DOHH2 (cell line): ENCODE measurements around the gene EFEMP1.

Experiments used
- H3F3A ChIP-seq: fragments of 200-600 bp; sonication (generic), shearing (Covaris generic); 2 replicates; pipeline ENCODE4 v1.6.0; 2016; ENCODE audit warnings: antibody characterized with exemption, mild to moderate bottlenecking; ENCODE audit not compliant: control insufficient read depth, insufficient read depth
- H3K27ac ChIP-seq: fragments of 200-600 bp; sonication (generic); 2 replicates; pipeline ENCODE4 v1.5.1; 2014; ENCODE audit warnings: low read depth, mild to moderate bottlenecking, low read length, moderate library complexity
- H3K27me3 ChIP-seq: fragments of 200-600 bp; sonication (generic); 2 replicates; pipeline ENCODE4 v1.6.1; 2014; ENCODE audit warnings: mild to moderate bottlenecking, low read length, mixed read lengths; ENCODE audit not compliant: control insufficient read depth
- H3K36me3 ChIP-seq: fragments of 200-600 bp; sonication (generic); 2 replicates; pipeline ENCODE4 v1.6.1; 2014; ENCODE audit warnings: mild to moderate bottlenecking, low read length, moderate library complexity, mixed read lengths; ENCODE audit not compliant: control insufficient read depth
- H3K4me1 ChIP-seq: fragments of 200-600 bp; sonication (generic); 2 replicates; pipeline ENCODE4 v1.6.1; 2014; ENCODE audit warnings: mild to moderate bottlenecking, low read length, mixed read lengths; ENCODE audit not compliant: control insufficient read depth
- H3K4me2 ChIP-seq: fragments of 200-600 bp; sonication (generic); 2 replicates; pipeline ENCODE4 v1.6.0; 2014; ENCODE audit warnings: mild to moderate bottlenecking, low read length, moderate library complexity
- H3K4me3 ChIP-seq: fragments of 200-600 bp; sonication (generic); 2 replicates; pipeline ENCODE4 v1.5.1; 2014; ENCODE audit warnings: mild to moderate bottlenecking, low read length, mixed read lengths
- H3K79me2 ChIP-seq: fragments of 200-600 bp; sonication (generic); 2 replicates; pipeline ENCODE4 v1.6.1; 2014; ENCODE audit warnings: mild to moderate bottlenecking, low read length, mixed read lengths; ENCODE audit not compliant: control insufficient read depth
- H3K9me2 ChIP-seq: fragments of 200-600 bp; sonication (generic); replicated peaks from 2 replicates; pipeline ENCODE4 v1.6.1; 2014; ENCODE audit warnings: mild to moderate bottlenecking, low read length, mixed read lengths; ENCODE audit not compliant: control insufficient read depth
- H3K9me3 ChIP-seq: fragments of 200-600 bp; sonication (generic); 2 replicates; pipeline ENCODE4 v1.6.1; 2014; ENCODE audit warnings: antibody characterized with exemption, low read length, mixed read lengths; ENCODE audit not compliant: control insufficient read depth, insufficient read depth
- H4K20me1 ChIP-seq: fragments of 200-600 bp; sonication (generic); 2 replicates; pipeline ENCODE4 v1.6.0; 2014; ENCODE audit warnings: low read depth, mild to moderate bottlenecking, antibody characterized with exemption, low read length, moderate library complexity; ENCODE audit not compliant: control insufficient read depth, insufficient read depth
- EZH2phosphoT487 ChIP-seq: fragments of 200-600 bp; sonication (generic); IDR thresholded peaks from 2 replicates; pipeline ENCODE4 v1.6.1; 2017; ENCODE audit warnings: borderline replicate concordance, mild to moderate bottlenecking, antibody characterized with exemption, low read length, moderate library complexity, mixed read lengths
- TF ChIP-seq, protein P1 (sequence below): fragments of 200-600 bp; sonication (generic); IDR thresholded peaks from one replicate; pipeline ENCODE4 v1.5.1; 2014; ENCODE audit warnings: antibody characterized with exemption, mild to moderate bottlenecking, low read depth, low read length; ENCODE audit not compliant: poor library complexity, severe bottlenecking

Gene EFEMP1

GRCh38 chr2:55923982-55924321 is 370 bp upstream of the EFEMP1 start:
- peaks cover 23% of the 10 kb centered on the region for H3K27me3 ChIP-seq

GRCh38 chr2:55922291-55922907 is 1.2 kb downstream of the EFEMP1 start:
- Histone ChIP-seq H3K4me3 (no peak overlapping the region), H3K27me3 (peaks cover 23% of the 10 kb centered on the region), H3K27ac (no peak overlapping the region)

More at GRCh38 chr2:55923982-55924321, 370 bp upstream of the EFEMP1 start:
- H3K4me3 ChIP-seq, result no peak overlapping the region
- H3K9me2 ChIP-seq, result no peaks in the 10 kb centered on the region
- H3K9me3 ChIP-seq, result no peaks in the 10 kb centered on the region
- no peak overlapping the region for H3K27ac ChIP-seq
- TF ChIP-seq, protein P1, sequence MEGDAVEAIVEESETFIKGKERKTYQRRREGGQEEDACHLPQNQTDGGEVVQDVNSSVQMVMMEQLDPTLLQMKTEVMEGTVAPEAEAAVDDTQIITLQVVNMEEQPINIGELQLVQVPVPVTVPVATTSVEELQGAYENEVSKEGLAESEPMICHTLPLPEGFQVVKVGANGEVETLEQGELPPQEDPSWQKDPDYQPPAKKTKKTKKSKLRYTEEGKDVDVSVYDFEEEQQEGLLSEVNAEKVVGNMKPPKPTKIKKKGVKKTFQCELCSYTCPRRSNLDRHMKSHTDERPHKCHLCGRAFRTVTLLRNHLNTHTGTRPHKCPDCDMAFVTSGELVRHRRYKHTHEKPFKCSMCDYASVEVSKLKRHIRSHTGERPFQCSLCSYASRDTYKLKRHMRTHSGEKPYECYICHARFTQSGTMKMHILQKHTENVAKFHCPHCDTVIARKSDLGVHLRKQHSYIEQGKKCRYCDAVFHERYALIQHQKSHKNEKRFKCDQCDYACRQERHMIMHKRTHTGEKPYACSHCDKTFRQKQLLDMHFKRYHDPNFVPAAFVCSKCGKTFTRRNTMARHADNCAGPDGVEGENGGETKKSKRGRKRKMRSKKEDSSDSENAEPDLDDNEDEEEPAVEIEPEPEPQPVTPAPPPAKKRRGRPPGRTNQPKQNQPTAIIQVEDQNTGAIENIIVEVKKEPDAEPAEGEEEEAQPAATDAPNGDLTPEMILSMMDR, result no peak
- no peak for TF ChIP-seq EZH2phosphoT487
- H3K4me2 ChIP-seq, result no peak overlapping the region
- H3K4me1 ChIP-seq, result no peaks in the 10 kb centered on the region
- H4K20me1 ChIP-seq, result no peaks in the 10 kb centered on the region
- no peaks in the 10 kb centered on the region for H3F3A ChIP-seq
- H3K79me2 ChIP-seq, result no peaks in the 10 kb centered on the region
- H3K36me3 ChIP-seq, result no peaks in the 10 kb centered on the region

GRCh38 chr2:55919574-55919973 is 4.0 kb downstream of the EFEMP1 start:
- Histone ChIP-seq H3K9me2 (no peaks in the 10 kb centered on the region), H3K4me2 (no peak overlapping the region), H3K9me3 (no peaks in the 10 kb centered on the region), H3K4me3 (no peak overlapping the region), H3K79me2 (no peaks in the 10 kb centered on the region), H4K20me1 (no peaks in the 10 kb centered on the region), H3K36me3 (no peaks in the 10 kb centered on the region), H3K27me3 (peaks cover 20% of the 10 kb centered on the region), H3K27ac (no peak overlapping the region), H3F3A (no peaks in the 10 kb centered on the region), H3K4me1 (no peaks in the 10 kb centered on the region)
- no peak for TF ChIP-seq EZH2phosphoT487
- TF ChIP-seq, protein P1, result no peak

More at GRCh38 chr2:55922291-55922907, 1.2 kb downstream of the EFEMP1 start:
- no peaks in the 10 kb centered on the region for H3K4me1 ChIP-seq
- H4K20me1 ChIP-seq, result no peaks in the 10 kb centered on the region
- H3K9me3 ChIP-seq, result no peaks in the 10 kb centered on the region
- no peaks in the 10 kb centered on the region for H3K79me2 ChIP-seq
- TF ChIP-seq EZH2phosphoT487, result no peak
- TF ChIP-seq, protein P1, result no peak
- H3K9me2 ChIP-seq, result no peaks in the 10 kb centered on the region
- no peak overlapping the region for H3K4me2 ChIP-seq
- H3K36me3 ChIP-seq, result no peaks in the 10 kb centered on the region
- no peaks in the 10 kb centered on the region for H3F3A ChIP-seq
